A549 (cell line): ENCODE data around the gene INTS3. TPM values are rescaled to one million over a fixed set of nuclear protein-coding genes. Genes with fewer than 3 reads are reported as not detected.

ENCODE experiments used
- ATAC-seq, 2 experiments: fragments of 200-7000 bp in 1 of 2; fragments of >200 bp in 1 of 2; cut with Nextera tagmentation in 1 of 2; cut with Tn5 transposase in 1 of 2; 3 replicates each; pipeline versions ENCODE4 v1.8.0 to v1.9.1; 2018 to 2020; ENCODE audit warnings: mild to moderate bottlenecking in 1 of 2, moderate library complexity in 1 of 2
- CTCF ChIA-PET: fragments of 300-600 bp; sonication (Branson Sonifier 250); formaldehyde crosslinking; extraction: SDS; loops from one replicate; lab custom pipeline; 2021; ENCODE audit warnings: antibody characterized with exemption, inconsistent platforms; lab: Yijun Ruan, JAX
- POLR2A ChIA-PET: fragments of 350-600 bp; formaldehyde crosslinking; extraction: SDS; loops from one replicate; lab custom pipeline; 2021; ENCODE audit warnings: antibody characterized with exemption, inconsistent platforms; lab: Yijun Ruan, JAX
- DNase-seq, 2 experiments: peaks; one replicate each; pipeline versions ENCODE4 v3.0.0 to v3.0.0-alpha.2; 2011 to 2016; ENCODE audit warnings: low read depth in 1 of 2, low spot score in 1 of 2
- FAIRE-seq: peaks from 2 replicates; lab custom pipeline; 2011; peaks lifted over from hg19 to GRCh38; lab: Jason Lieb, UNC
- H3K27ac ChIP-seq, 2 experiments: fragments of >200 bp; sonication (Bioruptor Twin); formaldehyde crosslinking; 3 replicates each; pipeline ENCODE4 v1.5.1; 2016 to 2017
- H3K4me1 ChIP-seq: fragments of >200 bp; sonication (Bioruptor Twin); formaldehyde crosslinking; 3 replicates; pipeline ENCODE4 v1.6.1; 2016
- H3K4me2 ChIP-seq: fragments of >200 bp; sonication (Bioruptor Twin); formaldehyde crosslinking; 3 replicates; pipeline ENCODE4 v1.6.1; 2016
- H3K4me3 ChIP-seq: fragments of >200 bp; sonication (Bioruptor Twin); formaldehyde crosslinking; 3 replicates; pipeline ENCODE4 v1.5.1; 2016
- H3K9me3 ChIP-seq: fragments of >200 bp; sonication (Bioruptor Twin); formaldehyde crosslinking; 3 replicates; pipeline ENCODE4 v1.6.1; 2016
- BHLHE40 ChIP-seq: IDR thresholded peaks from 2 replicates; pipeline ENCODE4 v1.6.1; 2012; ENCODE audit warnings: low read depth, low read length, inconsistent platforms
- CEBPB ChIP-seq, 2 experiments: fragments of >200 bp in 1 of 2; sonication (Bioruptor Twin) in 1 of 2; formaldehyde crosslinking in 1 of 2; IDR thresholded peaks; 2 replicates each; pipeline ENCODE4 v1.6.1; 2012 to 2016
- FOSB ChIP-seq: fragments of 250-450 bp; sonication (Bioruptor Pico); IDR thresholded peaks from 2 replicates; pipeline ENCODE4 v1.5.0; 2020; ENCODE audit warnings: mild to moderate bottlenecking, moderate library complexity
- FOSL2 ChIP-seq, 2 experiments: fragments of 450-650 bp in 1 of 2; fragments of >200 bp in 1 of 2; sonication (Bioruptor Twin) in 1 of 2; formaldehyde crosslinking; IDR thresholded peaks; 2 replicates each; pipeline versions ENCODE4 v1.5.0 to v1.6.1; 2016 to 2020; ENCODE audit warnings: mild to moderate bottlenecking in 1 of 2, moderate library complexity in 1 of 2
- FOXS1 ChIP-seq: fragments of 250-450 bp; sonication (Bioruptor Pico); IDR thresholded peaks from 2 replicates; pipeline ENCODE4 v1.5.0; 2020; ENCODE audit warnings: mild to moderate bottlenecking, moderate library complexity
- HEYL ChIP-seq: fragments of 250-450 bp; sonication (Bioruptor Pico); IDR thresholded peaks from 2 replicates; pipeline ENCODE4 v1.8.0; 2021; ENCODE audit warnings: mild to moderate bottlenecking, moderate library complexity
- KDM1A ChIP-seq: fragments of 200-600 bp; sonication (generic); IDR thresholded peaks from 2 replicates; pipeline ENCODE4 v1.6.1; 2016; ENCODE audit warnings: low read depth, mild to moderate bottlenecking
- MAFK ChIP-seq: fragments of 450-650 bp; IDR thresholded peaks from 2 replicates; pipeline ENCODE4 v1.6.1; 2014; ENCODE audit not compliant: partially characterized antibody
- MAX ChIP-seq: IDR thresholded peaks from 2 replicates; pipeline ENCODE4 v1.6.1; 2012
- MAZ ChIP-seq: fragments of 150-350 bp; IDR thresholded peaks from 2 replicates; pipeline ENCODE4 v1.6.1; 2014; ENCODE audit warnings: antibody characterized with exemption, low read depth, low read length, borderline replicate concordance
- NFE2L2 ChIP-seq: fragments of 150-350 bp; conservative IDR thresholded peaks from 2 replicates; pipeline ENCODE4 v1.6.1; 2014; ENCODE audit warnings: low read length
- NR3C1 ChIP-seq: fragments of >200 bp; sonication (Bioruptor Twin); formaldehyde crosslinking; IDR thresholded peaks from 3 replicates; pipeline ENCODE4 v1.6.1; 2017
- PBX3 ChIP-seq: IDR thresholded peaks from 2 replicates; pipeline ENCODE4 v1.6.1; 2012
- RAD21 ChIP-seq, 2 experiments: fragments of >200 bp in 1 of 2; sonication (Bioruptor Twin) in 1 of 2; formaldehyde crosslinking in 1 of 2; IDR thresholded peaks in 1 of 2; conservative IDR thresholded peaks in 1 of 2; 2 replicates in 1 of 2; 3 replicates in 1 of 2; pipeline ENCODE4 v1.6.1; 2012 to 2018; ENCODE audit warnings: inconsistent platforms in 1 of 2
- SMC3 ChIP-seq: fragments of >200 bp; sonication (Bioruptor Twin); formaldehyde crosslinking; IDR thresholded peaks from 3 replicates; pipeline ENCODE4 v1.6.1; 2018; ENCODE audit warnings: inconsistent platforms
- TFCP2L1 ChIP-seq: fragments of 250-450 bp; sonication (Bioruptor Pico); IDR thresholded peaks from 2 replicates; pipeline ENCODE4 v1.5.0; 2021; ENCODE audit warnings: mild to moderate bottlenecking
- USF2 ChIP-seq: fragments of 450-650 bp; IDR thresholded peaks from 2 replicates; pipeline ENCODE4 v1.6.1; 2014; ENCODE audit warnings: antibody characterized with exemption
- WGBS: methylation state at CpG from one replicate; pipeline ENCODE4 v1.1.6; 2017; ENCODE audit errors: missing lambda C conversion rate; 5-methylcytosine and 5-hydroxymethylcytosine counted together
- polyA plus RNA-seq, 4 experiments: library from polyadenylated mRNA; depleted of rRNA in 3 of 4; stranded (reverse); fragments of >200 nt; fragmentation: RNase III in 1 of 4; extraction: RNeasy Plus Mini Kit Qiagen cat#74134 plus additional on column Dnase treatment in 1 of 4; gene quantifications; 2 replicates in 3 of 4; 3 replicates in 1 of 4; pipeline ENCODE4 v1.2.3, GENCODE V29; 2011 to 2017
- TF ChIP-seq, protein P1 (sequence below): fragments of >200 bp; sonication (Bioruptor Twin); formaldehyde crosslinking; IDR thresholded peaks from 3 replicates; pipeline ENCODE4 v1.5.1; 2016
- TF ChIP-seq, protein P2 (sequence below): fragments of 250-450 bp; sonication (Bioruptor Pico); IDR thresholded peaks from 2 replicates; pipeline ENCODE4 v1.5.0; 2021; ENCODE audit warnings: mild to moderate bottlenecking, moderate library complexity, borderline replicate concordance
- TF ChIP-seq, protein P3 (sequence below): fragments of 250-450 bp; sonication (Bioruptor Pico); IDR thresholded peaks from 2 replicates; pipeline ENCODE4 v1.5.0; 2020; ENCODE audit warnings: low read depth, mild to moderate bottlenecking, moderate library complexity

INTS3 gene
- polyA plus RNA-seq, 2 of the 4 experiments (the other 2 are of a cell fraction): 23.5 to 34.1 TPM

GRCh38 chr1:153796786-153797659, 69.2 kb downstream of the INTS3 start:
- H3K9me3 ChIP-seq: no peaks in the 10 kb centered on the region
- H3K27ac ChIP-seq: no peak overlapping the region
- no peaks in the 10 kb centered on the region for H3K4me1 ChIP-seq
- FAIRE-seq (no peak), ATAC-seq (peak; percentile 58 to 83; a peak in 5 of 6 replicates)
- TF ChIP-seq NR3C1: no peak
- no peak for TF ChIP-seq FOSL2 (IDR thresholded peaks at IDR 0.05)
- no peak for TF ChIP-seq FOSL2 (CRISPR knock-in tag; IDR thresholded peaks at IDR 0.05)
- no peak for TF ChIP-seq CEBPB (IDR thresholded peaks at IDR 0.05)
- peak; percentile 74 for TF ChIP-seq SMC3
- peak; percentile 77 to 81 for TF ChIP-seq RAD21 (conservative IDR thresholded peaks at IDR 0.05 in 1 of 2, IDR thresholded peaks at IDR 0.05 in 1 of 2)
- no peak for TF ChIP-seq MAX
- TF ChIP-seq, protein P1, sequence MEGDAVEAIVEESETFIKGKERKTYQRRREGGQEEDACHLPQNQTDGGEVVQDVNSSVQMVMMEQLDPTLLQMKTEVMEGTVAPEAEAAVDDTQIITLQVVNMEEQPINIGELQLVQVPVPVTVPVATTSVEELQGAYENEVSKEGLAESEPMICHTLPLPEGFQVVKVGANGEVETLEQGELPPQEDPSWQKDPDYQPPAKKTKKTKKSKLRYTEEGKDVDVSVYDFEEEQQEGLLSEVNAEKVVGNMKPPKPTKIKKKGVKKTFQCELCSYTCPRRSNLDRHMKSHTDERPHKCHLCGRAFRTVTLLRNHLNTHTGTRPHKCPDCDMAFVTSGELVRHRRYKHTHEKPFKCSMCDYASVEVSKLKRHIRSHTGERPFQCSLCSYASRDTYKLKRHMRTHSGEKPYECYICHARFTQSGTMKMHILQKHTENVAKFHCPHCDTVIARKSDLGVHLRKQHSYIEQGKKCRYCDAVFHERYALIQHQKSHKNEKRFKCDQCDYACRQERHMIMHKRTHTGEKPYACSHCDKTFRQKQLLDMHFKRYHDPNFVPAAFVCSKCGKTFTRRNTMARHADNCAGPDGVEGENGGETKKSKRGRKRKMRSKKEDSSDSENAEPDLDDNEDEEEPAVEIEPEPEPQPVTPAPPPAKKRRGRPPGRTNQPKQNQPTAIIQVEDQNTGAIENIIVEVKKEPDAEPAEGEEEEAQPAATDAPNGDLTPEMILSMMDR: peak; percentile 75
- TF ChIP-seq NFE2L2: no peak
- TF ChIP-seq FOXS1 (CRISPR knock-in tag): no peak
- TF ChIP-seq, all 56 proteins: peak for 3
- Histone ChIP-seq H3K4me3 (no peak overlapping the region), H3K4me2 (no peak overlapping the region; the same call in 2 of the 3 replicates)
- ChIA-PET CTCF (interaction anchor here (0.5 to 6.7 kb wide), 46 partner anchors 10 to 383 kb away, joined by 3 to 51 read pairs (median 4); partner anchors contain the start of genes CREB3L4, CRTC2, DENND4B and GATAD2B), POLR2A (interaction anchor here (2.2 kb wide), 1 partner anchor 193 kb away, joined by 7 read pairs; no protein-coding TSS in a partner anchor)
- DNase-seq: peak; percentile 70 to 86
- WGBS: 49% methylated on average over 26 of the region's 26 CpGs

DNA sequence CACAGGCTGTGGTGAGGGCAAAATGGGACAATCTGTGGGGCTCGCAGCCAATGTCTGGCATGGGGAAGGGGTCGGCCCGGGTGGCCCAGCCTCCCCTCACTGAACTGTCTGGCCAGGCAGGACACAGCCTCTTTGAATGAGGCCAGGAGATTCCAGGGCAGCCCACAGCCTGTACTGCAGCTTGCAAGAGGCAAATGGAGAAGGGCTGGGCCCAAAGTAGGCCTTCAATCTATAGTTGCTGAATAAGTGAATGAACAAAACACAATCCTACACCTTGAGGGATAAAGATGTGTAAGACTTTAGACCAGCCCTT, 70.6 kb downstream of the INTS3 start:
- Histone ChIP-seq H3K27ac (no peak overlapping the region), H3K4me1 (no peaks in the 10 kb centered on the region), H3K4me2 (no peak overlapping the region), H3K4me3 (no peak overlapping the region), H3K9me3 (no peaks in the 10 kb centered on the region)
- TF ChIP-seq USF2 (no peak), MAFK (no peak), RAD21 (conservative IDR thresholded peaks at IDR 0.05 in 1 of 2, IDR thresholded peaks at IDR 0.05 in 1 of 2) (no peak), PBX3 (no peak), HEYL (CRISPR knock-in tag) (no peak), MAZ (no peak), BHLHE40 (no peak), KDM1A (no peak), FOSB (CRISPR knock-in tag) (no peak), TFCP2L1 (CRISPR knock-in tag) (no peak)
- TF ChIP-seq, protein P2, sequence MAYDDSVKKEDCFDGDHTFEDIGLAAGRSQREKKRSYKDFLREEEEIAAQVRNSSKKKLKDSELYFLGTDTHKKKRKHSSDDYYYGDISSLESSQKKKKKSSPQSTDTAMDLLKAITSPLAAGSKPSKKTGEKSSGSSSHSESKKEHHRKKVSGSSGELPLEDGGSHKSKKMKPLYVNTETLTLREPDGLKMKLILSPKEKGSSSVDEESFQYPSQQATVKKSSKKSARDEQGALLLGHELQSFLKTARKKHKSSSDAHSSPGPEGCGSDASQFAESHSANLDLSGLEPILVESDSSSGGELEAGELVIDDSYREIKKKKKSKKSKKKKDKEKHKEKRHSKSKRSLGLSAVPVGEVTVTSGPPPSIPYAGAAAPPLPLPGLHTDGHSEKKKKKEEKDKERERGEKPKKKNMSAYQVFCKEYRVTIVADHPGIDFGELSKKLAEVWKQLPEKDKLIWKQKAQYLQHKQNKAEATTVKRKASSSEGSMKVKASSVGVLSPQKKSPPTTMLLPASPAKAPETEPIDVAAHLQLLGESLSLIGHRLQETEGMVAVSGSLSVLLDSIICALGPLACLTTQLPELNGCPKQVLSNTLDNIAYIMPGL (CRISPR knock-in tag): no peak
- TF ChIP-seq, protein P3, sequence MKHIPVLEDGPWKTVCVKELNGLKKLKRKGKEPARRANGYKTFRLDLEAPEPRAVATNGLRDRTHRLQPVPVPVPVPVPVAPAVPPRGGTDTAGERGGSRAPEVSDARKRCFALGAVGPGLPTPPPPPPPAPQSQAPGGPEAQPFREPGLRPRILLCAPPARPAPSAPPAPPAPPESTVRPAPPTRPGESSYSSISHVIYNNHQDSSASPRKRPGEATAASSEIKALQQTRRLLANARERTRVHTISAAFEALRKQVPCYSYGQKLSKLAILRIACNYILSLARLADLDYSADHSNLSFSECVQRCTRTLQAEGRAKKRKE (CRISPR knock-in tag): no peak
- CTCF ChIA-PET: interaction anchor here (0.6 to 6.7 kb wide), 21 partner anchors 8 to 278 kb away, joined by 3 to 51 read pairs (median 4); partner anchors contain the start of genes CREB3L4, CRTC2, DENND4B and GATAD2B
- ATAC-seq (no peak), FAIRE-seq (no peak), DNase-seq (no peak)
- WGBS: 78% methylated on average over 3 of the region's 3 CpGs
- POLR2A ChIA-PET: interaction anchor here (1.4 to 2.2 kb wide), 2 partner anchors 15 to 192 kb away, joined by 4 to 7 read pairs; no protein-coding TSS in a partner anchor
